Measurements from ENCODE around the gene KRTAP5-2.
"Not testable (repeated sequence)": the region's sequence is repeated elsewhere in the genome, so short reads cannot be mapped to it uniquely, and the experiment has no call there.

KRTAP5-2 gene, protein sequence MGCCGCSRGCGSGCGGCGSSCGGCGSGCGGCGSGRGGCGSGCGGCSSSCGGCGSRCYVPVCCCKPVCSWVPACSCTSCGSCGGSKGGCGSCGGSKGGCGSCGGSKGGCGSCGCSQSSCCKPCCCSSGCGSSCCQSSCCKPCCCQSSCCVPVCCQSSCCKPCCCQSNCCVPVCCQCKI

DNA sequence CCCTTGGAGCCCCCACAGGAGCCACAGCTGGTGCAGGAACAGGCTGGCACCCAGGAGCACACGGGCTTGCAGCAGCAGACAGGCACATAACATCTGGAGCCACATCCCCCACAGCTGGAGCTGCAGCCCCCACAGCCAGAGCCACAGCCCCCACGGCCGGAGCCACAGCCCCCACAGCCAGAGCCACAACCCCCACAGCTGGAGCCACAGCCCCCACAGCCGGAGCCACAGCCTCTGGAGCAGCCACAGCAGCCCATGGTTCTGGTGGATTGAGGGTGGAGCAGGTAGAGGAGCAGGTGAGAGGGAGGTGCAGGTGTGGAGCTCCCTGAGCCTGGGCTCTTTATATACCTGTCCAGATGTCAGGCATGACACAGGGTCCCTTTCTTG is at the start of gene KRTAP5-2:
Gene KRTAP5-2 (minus strand): TSS at position 301 of the 387 bp plus-strand sequence. CDS start 44 bp downstream, at position 257.
- Histone ChIP-seq H3K4me3 (ENCODE audit: severe bottlenecking) (no peak within 1 kb of the TSS), H3K4me1 (ENCODE audit: insufficient read depth, poor library complexity, severe bottlenecking) (no peaks in the 10 kb centered on the region), H3K9me3 (ENCODE audit: severe bottlenecking) (no peaks in the 10 kb centered on the region), H3K27me3 (ENCODE audit: insufficient read depth, poor library complexity, severe bottlenecking) (peaks cover 5% of the 10 kb centered on the region), H3K27ac (ENCODE audit: poor library complexity, severe bottlenecking) (no peak within 1 kb of the TSS), H3K36me3 (ENCODE audit: low read depth) (no peaks in the 10 kb centered on the region)
- no peak for DNase-seq (ENCODE audit: low spot score)
- ATAC-seq (ENCODE audit: low read depth), result no peak
- TF ChIP-seq, protein P1, sequence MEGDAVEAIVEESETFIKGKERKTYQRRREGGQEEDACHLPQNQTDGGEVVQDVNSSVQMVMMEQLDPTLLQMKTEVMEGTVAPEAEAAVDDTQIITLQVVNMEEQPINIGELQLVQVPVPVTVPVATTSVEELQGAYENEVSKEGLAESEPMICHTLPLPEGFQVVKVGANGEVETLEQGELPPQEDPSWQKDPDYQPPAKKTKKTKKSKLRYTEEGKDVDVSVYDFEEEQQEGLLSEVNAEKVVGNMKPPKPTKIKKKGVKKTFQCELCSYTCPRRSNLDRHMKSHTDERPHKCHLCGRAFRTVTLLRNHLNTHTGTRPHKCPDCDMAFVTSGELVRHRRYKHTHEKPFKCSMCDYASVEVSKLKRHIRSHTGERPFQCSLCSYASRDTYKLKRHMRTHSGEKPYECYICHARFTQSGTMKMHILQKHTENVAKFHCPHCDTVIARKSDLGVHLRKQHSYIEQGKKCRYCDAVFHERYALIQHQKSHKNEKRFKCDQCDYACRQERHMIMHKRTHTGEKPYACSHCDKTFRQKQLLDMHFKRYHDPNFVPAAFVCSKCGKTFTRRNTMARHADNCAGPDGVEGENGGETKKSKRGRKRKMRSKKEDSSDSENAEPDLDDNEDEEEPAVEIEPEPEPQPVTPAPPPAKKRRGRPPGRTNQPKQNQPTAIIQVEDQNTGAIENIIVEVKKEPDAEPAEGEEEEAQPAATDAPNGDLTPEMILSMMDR (IDR thresholded peaks at IDR 0.05; ENCODE audit: poor library complexity, severe bottlenecking), result no peak

DNA sequence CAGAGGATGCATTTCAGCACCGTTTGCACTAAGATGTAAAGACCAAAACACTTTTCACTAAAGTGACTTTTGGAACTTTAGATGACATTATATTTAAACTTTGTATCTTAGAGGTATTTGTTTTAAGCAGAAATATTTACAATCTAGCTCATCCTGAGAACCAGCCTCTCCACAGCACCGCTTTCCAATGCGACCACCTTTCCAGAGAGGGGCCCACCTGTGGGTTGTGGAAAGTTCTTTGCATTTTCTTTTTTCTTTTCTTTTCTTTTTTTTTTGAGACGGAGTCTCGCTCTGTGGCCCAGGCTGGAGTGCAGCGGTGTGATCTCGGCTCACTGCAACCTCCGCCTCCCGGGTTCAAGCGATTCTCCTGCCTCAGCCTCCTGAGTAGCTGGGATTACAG is 48.4 kb upstream of the KRTAP5-2 start:
- not testable (repeated sequence) for DNase-seq (ENCODE audit: low spot score); H3K4me3 ChIP-seq (ENCODE audit: severe bottlenecking); H3K36me3 ChIP-seq (ENCODE audit: low read depth); H3K27ac ChIP-seq (ENCODE audit: poor library complexity, severe bottlenecking); ATAC-seq (ENCODE audit: low read depth); H3K9me3 ChIP-seq (ENCODE audit: severe bottlenecking); H3K4me1 ChIP-seq (ENCODE audit: insufficient read depth, poor library complexity, severe bottlenecking); H3K27me3 ChIP-seq (ENCODE audit: insufficient read depth, poor library complexity, severe bottlenecking)

DNA sequence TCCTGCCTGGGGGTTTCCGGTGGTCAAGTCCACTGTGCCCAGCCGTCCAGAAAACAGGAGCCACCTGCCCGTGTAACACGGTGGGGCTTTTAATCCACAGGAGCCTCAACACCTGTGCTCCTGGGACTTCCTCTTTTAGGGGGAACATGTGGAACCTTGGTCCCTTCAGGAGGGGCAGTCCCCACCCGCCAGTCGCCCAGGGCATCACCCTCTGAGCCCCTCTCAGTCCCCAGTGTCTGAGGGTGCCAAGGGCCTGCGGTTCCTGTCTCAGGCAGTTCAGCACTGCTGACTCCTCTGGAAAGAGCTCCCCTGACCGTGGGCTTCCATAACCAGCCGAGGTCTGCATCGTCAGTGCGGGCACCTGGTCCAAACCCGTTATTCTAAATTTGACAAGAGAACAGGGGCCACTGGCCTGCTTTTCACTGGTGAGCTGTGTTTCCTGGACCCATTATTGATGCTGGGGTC is 47.3 kb upstream of the KRTAP5-2 start:
- TF ChIP-seq, protein P1 (IDR thresholded peaks at IDR 0.05; ENCODE audit: poor library complexity, severe bottlenecking), result no peak
- Histone ChIP-seq H3K36me3 (ENCODE audit: low read depth) (no peaks in the 10 kb centered on the region), H3K4me1 (ENCODE audit: insufficient read depth, poor library complexity, severe bottlenecking) (peaks cover 5% of the 10 kb centered on the region), H3K9me3 (ENCODE audit: severe bottlenecking) (no peaks in the 10 kb centered on the region), H3K27ac (ENCODE audit: poor library complexity, severe bottlenecking) (no peak overlapping the region), H3K4me3 (ENCODE audit: severe bottlenecking) (no peak overlapping the region), H3K27me3 (ENCODE audit: insufficient read depth, poor library complexity, severe bottlenecking) (no peaks in the 10 kb centered on the region)
- ATAC-seq (ENCODE audit: low read depth) (no peak), DNase-seq (ENCODE audit: low spot score) (no peak)

DNA sequence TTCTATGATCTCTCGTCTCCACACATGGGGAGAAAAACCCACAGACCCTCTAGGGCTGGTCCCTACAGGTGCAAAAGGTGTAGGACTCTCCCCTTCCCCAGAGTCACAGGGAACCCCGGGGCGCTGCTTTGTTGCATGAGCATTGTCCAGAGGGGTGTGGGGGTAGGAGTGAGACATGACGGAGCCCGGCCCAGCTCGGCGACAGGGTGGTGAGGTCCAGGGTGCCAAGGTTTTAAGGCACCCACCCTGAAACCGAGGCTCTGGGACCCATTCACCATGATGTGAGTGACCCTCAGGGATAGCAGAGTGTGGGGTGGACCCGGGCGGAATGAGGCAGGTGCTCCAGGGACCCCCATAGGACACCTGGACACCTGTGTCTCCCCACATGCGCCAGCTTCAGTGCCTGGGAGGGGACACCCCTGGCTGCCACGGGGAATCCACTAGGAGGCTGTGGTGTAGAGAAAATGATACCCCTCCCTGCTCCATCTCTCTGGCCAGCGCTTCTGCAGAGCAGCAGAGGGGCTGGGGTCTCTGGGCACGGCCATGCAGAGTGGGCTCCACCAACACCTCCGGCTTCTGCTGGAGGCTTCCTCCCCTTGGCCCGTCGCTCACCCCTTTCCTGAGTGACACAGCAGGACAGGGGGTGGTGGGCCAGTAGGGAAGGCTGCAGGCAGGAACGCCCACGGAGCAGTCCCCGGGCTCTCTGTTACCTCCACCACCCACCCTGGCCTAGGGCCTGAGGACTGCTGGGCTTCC is 46.7 kb upstream of the KRTAP5-2 start:
- Histone ChIP-seq H3K4me1 (ENCODE audit: insufficient read depth, poor library complexity, severe bottlenecking) (no peaks in the 10 kb centered on the region), H3K9me3 (ENCODE audit: severe bottlenecking) (no peaks in the 10 kb centered on the region), H3K27ac (ENCODE audit: poor library complexity, severe bottlenecking) (no peak overlapping the region), H3K27me3 (ENCODE audit: insufficient read depth, poor library complexity, severe bottlenecking) (no peaks in the 10 kb centered on the region), H3K36me3 (ENCODE audit: low read depth) (no peaks in the 10 kb centered on the region), H3K4me3 (ENCODE audit: severe bottlenecking) (no peak overlapping the region)
- no peak for DNase-seq (ENCODE audit: low spot score)
- TF ChIP-seq, protein P1 (IDR thresholded peaks at IDR 0.05; ENCODE audit: poor library complexity, severe bottlenecking), result no peak
- no peak for ATAC-seq (ENCODE audit: low read depth)

DNA sequence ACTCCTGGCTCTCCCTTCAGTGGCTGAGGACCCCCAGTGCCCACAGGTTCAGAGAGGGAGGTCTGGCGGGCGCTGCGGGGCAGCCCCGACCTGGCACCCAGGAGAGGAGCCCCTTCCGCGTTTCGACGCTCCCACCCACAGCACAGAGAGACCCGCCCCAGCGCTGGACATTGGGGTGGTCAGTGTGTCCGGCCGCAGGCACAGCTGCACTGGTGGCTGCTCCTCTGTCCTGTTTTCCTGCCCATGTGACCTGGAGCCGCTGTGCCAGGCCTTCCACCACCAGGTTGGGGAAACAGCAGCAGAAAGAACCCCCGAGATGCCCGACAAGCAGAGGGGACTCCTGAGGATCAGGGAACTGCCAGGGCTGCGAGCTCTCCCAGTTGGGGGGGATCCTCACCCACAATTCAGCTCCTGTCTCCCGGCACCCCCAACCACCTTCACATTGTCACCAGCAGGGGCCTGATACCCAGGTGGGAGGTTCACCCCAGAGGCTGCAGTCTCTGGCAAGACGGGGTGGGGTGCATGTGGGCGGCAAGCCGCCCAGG is 45.1 kb upstream of the KRTAP5-2 start:
- TF ChIP-seq, protein P1 (IDR thresholded peaks at IDR 0.05; ENCODE audit: poor library complexity, severe bottlenecking), result no peak
- no peak for ATAC-seq (ENCODE audit: low read depth)
- H3K9me3 ChIP-seq (ENCODE audit: severe bottlenecking), result no peaks in the 10 kb centered on the region
- DNase-seq (ENCODE audit: low spot score), result no peak
- H3K27ac ChIP-seq (ENCODE audit: poor library complexity, severe bottlenecking), result no peak overlapping the region
- no peaks in the 10 kb centered on the region for H3K36me3 ChIP-seq (ENCODE audit: low read depth)
- H3K4me1 ChIP-seq (ENCODE audit: insufficient read depth, poor library complexity, severe bottlenecking), result peaks cover 4% of the 10 kb centered on the region
- H3K4me3 ChIP-seq (ENCODE audit: severe bottlenecking), result no peak overlapping the region
- H3K27me3 ChIP-seq (ENCODE audit: insufficient read depth, poor library complexity, severe bottlenecking), result no peaks in the 10 kb centered on the region
